Kidney (tissue), 14 donors: Measurements from ENCODE around the gene OR51E1. TPM values are rescaled to one million over a fixed set of nuclear protein-coding genes. Genes with fewer than 3 reads are reported as not detected.
A peak's percentile ranks its signal among the peaks of the same experiment; 100 is the strongest.

Source experiments
- DNase-seq, 5 donors: peaks; one replicate each; pipeline ENCODE4 v3.0.0-alpha.2; 2013 to 2020
- FAIRE-seq: peaks from 2 replicates; lab custom pipeline; 2012; peaks lifted over from hg19 to GRCh38; lab: Jason Lieb, UNC
- H3K27ac ChIP-seq, 2 donors: one replicate each; pipeline ENCODE4 v1.7.0; 2013; ENCODE audit warnings: low read depth in 2 of 2, low read length in 2 of 2, inconsistent platforms in 1 of 2
- H3K27me3 ChIP-seq: one replicate; pipeline ENCODE4 v1.7.1; 2013; ENCODE audit warnings: low read length, inconsistent platforms; ENCODE audit not compliant: control insufficient read depth, insufficient read depth
- H3K36me3 ChIP-seq, 3 donors: one replicate each; pipeline versions ENCODE4 v1.7.0 to v1.7.1; 2013; ENCODE audit warnings: low read length in 3 of 3, control low read depth in 1 of 3, inconsistent platforms in 1 of 3; ENCODE audit not compliant: insufficient read depth in 3 of 3, control insufficient read depth in 2 of 3
- H3K4me1 ChIP-seq, 3 donors: one replicate each; pipeline versions ENCODE4 v1.7.0 to v1.7.1; 2013; ENCODE audit warnings: low read length in 3 of 3, inconsistent platforms in 1 of 3, low read depth in 1 of 3; ENCODE audit not compliant: control insufficient read depth in 2 of 3, insufficient read depth in 2 of 3
- H3K4me3 ChIP-seq, 3 donors: one replicate each; pipeline versions ENCODE4 v1.7.0 to v1.8.1; 2013; ENCODE audit warnings: low read length in 3 of 3, control low read depth in 1 of 3, inconsistent platforms in 1 of 3
- H3K9ac ChIP-seq, 3 donors: one replicate each; pipeline versions ENCODE4 v1.7.0 to v1.7.1; 2013; ENCODE audit warnings: low read length in 3 of 3, control low read depth in 1 of 3, inconsistent platforms in 1 of 3
- H3K9me3 ChIP-seq, 3 donors: one replicate each; pipeline versions ENCODE4 v1.7.0 to v1.7.1; 2013; ENCODE audit warnings: low read length in 3 of 3, control low read depth in 1 of 3, inconsistent platforms in 1 of 3; ENCODE audit not compliant: control insufficient read depth in 2 of 3, insufficient read depth in 1 of 3
- intact Hi-C: fragments of 100-400 bp; cut with DNase I; formaldehyde crosslinking; loops from one replicate; pipeline ENCODE4 v1.11.1; 2022
- polyA plus RNA-seq: library from polyadenylated mRNA; stranded (reverse); fragments of 350-450 nt; fragmentation: Illumina TruSeq; extraction: RNeasy Lipid Tissue Mini Kit (QIAGEN cat#74804); gene quantifications from one replicate; pipeline ENCODE4 v1.2.3, GENCODE V29; 2014; ENCODE audit warnings: low read depth, low replicate concordance; ENCODE audit not compliant: insufficient read depth
- total RNA-seq: library from RNA; stranded (reverse); fragmentation: NEBNext Ultra II Directional; extraction: Animal tissue kit (Norgen Biotek cat#: 25700); gene quantifications from one replicate; pipeline ENCODE4 v1.2.1, GENCODE V29; 2021
- TF ChIP-seq, protein P1 (sequence below): IDR thresholded peaks from 3 replicates; pipeline ENCODE4 v1.5.1; 2012; ENCODE audit warnings: mild to moderate bottlenecking, moderate library complexity, borderline replicate concordance; ENCODE audit not compliant: insufficient read depth; ENCODE audit errors: extremely low read depth
- donor health status: control.
- donor health status: control.
- donor health status: control.
- donor health status: control.
- donor health status: control.
- donor health status: DM: yes; HTN: yes; CAD: no.
- donor health status: Normal renal cell carcinoma (clear cell type).

Gene OR51E1
- total and polyA plus RNA-seq, 2 donors from 2014 or later = 1.4 to 1.7 TPM

DNA sequence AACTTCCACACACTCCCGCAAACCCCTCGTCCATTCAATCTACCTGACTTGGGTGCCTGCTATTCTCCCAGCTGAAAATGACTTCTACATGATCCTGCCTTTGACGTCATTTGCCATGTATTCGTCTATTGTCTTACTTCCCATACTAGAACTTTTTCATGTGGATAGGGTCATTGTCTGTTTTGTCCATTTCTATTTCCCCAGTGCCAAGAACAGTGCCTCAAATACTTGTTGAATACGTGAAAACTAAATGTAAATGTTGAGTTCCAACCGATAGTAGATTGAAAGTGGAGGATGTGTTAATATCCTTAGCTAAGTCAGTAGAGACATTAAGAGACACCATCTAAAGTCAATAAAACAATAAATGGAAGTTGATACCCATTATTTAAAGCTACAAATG lies 36.7 kb upstream of the OR51E1 start:
- TF ChIP-seq, protein P1, sequence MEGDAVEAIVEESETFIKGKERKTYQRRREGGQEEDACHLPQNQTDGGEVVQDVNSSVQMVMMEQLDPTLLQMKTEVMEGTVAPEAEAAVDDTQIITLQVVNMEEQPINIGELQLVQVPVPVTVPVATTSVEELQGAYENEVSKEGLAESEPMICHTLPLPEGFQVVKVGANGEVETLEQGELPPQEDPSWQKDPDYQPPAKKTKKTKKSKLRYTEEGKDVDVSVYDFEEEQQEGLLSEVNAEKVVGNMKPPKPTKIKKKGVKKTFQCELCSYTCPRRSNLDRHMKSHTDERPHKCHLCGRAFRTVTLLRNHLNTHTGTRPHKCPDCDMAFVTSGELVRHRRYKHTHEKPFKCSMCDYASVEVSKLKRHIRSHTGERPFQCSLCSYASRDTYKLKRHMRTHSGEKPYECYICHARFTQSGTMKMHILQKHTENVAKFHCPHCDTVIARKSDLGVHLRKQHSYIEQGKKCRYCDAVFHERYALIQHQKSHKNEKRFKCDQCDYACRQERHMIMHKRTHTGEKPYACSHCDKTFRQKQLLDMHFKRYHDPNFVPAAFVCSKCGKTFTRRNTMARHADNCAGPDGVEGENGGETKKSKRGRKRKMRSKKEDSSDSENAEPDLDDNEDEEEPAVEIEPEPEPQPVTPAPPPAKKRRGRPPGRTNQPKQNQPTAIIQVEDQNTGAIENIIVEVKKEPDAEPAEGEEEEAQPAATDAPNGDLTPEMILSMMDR = no peak
- no peak overlapping the region for H3K27ac ChIP-seq
- peaks cover 0 to 5% (median 0%) of the 10 kb centered on the region in 3 donors for H3K4me1 ChIP-seq
- DNase-seq = peak in 2 of 5 donors; percentile 25 to 30
- peak overlapping the region; percentile 11 to 77 (median 28) for H3K9ac ChIP-seq
- no peak for FAIRE-seq
- peak overlapping the region; percentile 64 to 77 (median 73) for H3K4me3 ChIP-seq
- H3K27me3 ChIP-seq = no peaks in the 10 kb centered on the region
- intact Hi-C loops = no loop called here
- H3K9me3 ChIP-seq = no peaks in the 10 kb centered on the region
- peaks cover 0 to 8% (median 6%) of the 10 kb centered on the region in 3 donors for H3K36me3 ChIP-seq

DNA sequence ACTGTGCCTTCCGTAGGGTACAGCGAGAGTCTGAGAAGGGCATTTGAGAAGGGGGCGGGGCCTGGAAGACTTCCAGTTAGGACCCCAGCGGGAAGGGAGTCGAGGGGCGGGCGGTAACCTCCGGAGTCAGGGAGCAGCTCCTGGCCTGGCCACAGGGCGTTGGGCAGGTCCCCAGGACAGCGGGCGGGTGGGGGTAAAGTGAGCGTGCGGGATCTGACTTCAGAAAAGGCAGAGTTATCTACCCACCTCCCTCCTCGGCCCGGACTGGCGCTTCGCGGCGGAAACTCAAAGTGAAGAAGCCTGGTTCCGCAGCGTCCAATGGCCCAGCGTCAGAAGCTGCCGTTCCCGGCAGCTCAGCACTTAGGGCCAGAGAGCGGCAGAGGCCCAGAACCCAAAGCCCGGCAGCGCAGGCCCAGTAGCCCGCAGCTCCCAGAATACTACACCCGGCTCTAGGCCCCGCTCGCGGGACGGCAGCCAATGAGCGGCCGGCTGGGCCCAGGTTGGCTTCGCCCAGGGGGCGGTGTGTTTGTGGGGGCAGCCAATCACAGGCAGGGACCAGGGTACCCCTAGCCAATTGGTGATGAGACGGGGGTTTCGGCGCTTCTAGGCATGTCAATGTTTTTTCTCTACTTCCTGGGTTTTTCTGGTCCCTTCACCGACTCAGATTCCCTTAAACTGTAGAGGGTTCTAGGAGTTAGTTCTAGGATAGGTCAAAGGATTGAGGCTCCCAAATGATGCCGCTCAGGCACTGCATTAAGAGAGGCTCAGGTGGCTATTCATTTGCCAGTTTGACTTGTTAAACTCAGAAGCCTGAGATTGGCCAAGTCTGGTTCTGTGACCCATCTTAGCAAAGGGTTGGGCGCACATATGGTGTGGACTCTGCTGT lies 35.8 kb upstream of the OR51E1 start, which contains the start of gene TRIM68:
Gene TRIM68 (minus strand): TSS at position 451 of the 886 bp plus-strand sequence. CDS start 2,727 bp downstream, outside the sequence.
- Histone ChIP-seq H3K36me3 (peaks cover 0 to 5% (median 2%) of the 10 kb centered on the region in 3 donors), H3K9me3 (no peaks in the 10 kb centered on the region), H3K27me3 (no peaks in the 10 kb centered on the region), H3K27ac (peak within 1 kb of the TSS; percentile 81 to 82), H3K4me3 (peak within 1 kb of the TSS; percentile 64 to 77 (median 73)), H3K9ac (peak within 1 kb of the TSS; percentile 11 to 77 (median 28)), H3K4me1 (peaks cover 0 to 5% (median 0%) of the 10 kb centered on the region in 3 donors)
- TF ChIP-seq, protein P1 = no peak
- peak; percentile 96 to 99 (median 98) for DNase-seq
- intact Hi-C loops = no loop called here
- peak; percentile 88 for FAIRE-seq

DNA sequence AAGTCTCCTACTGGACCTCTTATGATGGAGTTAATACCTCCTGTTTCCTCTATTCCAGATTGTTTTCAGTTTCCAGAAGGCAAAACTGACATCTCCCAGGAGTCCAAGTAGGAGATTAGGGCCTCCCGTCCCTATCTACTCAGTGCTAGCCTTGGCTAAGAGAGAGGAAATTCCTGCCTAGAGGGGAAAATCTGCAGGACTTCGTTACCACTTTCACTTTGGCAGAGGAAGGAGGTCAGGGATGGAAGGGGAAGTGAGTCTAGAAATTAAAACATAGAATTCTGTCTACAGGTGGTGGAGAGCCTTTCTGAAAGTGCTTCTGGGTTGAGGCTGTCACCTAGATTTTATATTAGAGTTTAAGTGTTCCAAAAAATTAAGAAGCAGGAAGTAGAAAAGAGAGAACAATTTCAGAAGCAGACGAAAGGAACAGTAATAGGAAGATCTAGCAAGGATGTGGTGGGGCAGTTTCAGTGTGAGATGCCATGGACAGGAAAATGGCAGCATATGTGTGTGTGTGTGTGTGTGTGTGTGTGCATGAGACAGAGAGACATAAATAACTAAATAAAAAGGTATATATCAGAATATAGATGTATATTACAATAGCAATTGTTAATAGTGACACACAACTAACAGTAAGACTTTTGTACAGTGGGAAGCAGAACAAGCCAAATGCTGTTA lies 33.4 kb upstream of the OR51E1 start:
- H3K9me3 ChIP-seq = no peaks in the 10 kb centered on the region
- H3K9ac ChIP-seq = no peak overlapping the region
- TF ChIP-seq, protein P1 = no peak
- H3K27me3 ChIP-seq = no peaks in the 10 kb centered on the region
- H3K4me1 ChIP-seq = peaks cover 0 to 5% (median 0%) of the 10 kb centered on the region in 3 donors
- no peak overlapping the region for H3K27ac ChIP-seq
- intact Hi-C loops = no loop called here
- H3K36me3 ChIP-seq = no peaks in the 10 kb centered on the region
- peak overlapping the region in 2 of 3 donors; percentile 4 to 17 for H3K4me3 ChIP-seq
- DNase-seq = no peak
- FAIRE-seq = no peak
